Measurements from ENCODE around the gene KIAA1755.

KIAA1755 gene

GRCh38 chr20:38304845-38305447 lies 44.4 kb upstream of the KIAA1755 start:
- DNase-seq (ENCODE audit: extremely low read depth, low read depth): no peak
- H3K4me3 ChIP-seq (replicated peaks; ENCODE audit: low read depth, low read length): no peak overlapping the region
- TF ChIP-seq CTCF (IDR thresholded peaks at IDR 0.05; ENCODE audit: low read depth, low read length, missing control alignments): peak; percentile 54

GRCh38 chr20:38303908-38304379 lies 43.4 kb upstream of the KIAA1755 start, which contains the start of gene BPI:
BPI (plus strand) TSS chr20:38304156; CDS start chr20:38304224, 68 bp downstream.
- H3K4me3 ChIP-seq (replicated peaks; ENCODE audit: low read depth, low read length): no peak within 1 kb of the TSS
- no peak for DNase-seq (ENCODE audit: extremely low read depth, low read depth)

DNA sequence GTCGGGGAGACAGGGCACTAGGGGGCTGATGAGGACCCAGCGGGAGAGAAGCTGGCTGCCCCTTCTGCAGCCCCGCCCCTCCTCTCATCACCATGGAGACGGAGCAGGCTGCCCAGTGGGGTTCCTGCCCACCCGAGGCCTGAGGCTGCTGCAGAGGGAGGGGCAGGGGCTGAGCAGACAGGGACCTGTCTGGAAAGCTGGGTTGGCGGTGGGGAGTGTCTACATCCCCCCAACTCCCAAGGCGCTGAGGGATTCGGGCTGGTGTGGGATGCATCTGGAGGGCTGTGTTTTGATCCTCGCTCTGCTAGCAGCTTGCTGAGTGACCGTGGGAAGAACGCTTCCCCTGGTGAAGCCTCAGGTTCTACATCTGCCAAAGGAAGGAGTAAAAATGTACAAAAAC lies 42.3 kb upstream of the KIAA1755 start:
- no peak for DNase-seq (ENCODE audit: extremely low read depth, low read depth)
- H3K4me3 ChIP-seq (replicated peaks; ENCODE audit: low read depth, low read length): no peak overlapping the region
- TF ChIP-seq CTCF (IDR thresholded peaks at IDR 0.05; ENCODE audit: low read depth, low read length, missing control alignments): no peak

More at GRCh38 chr20:38303908-38304379, 43.4 kb upstream of the KIAA1755 start, which contains the start of gene BPI:
- no peak for TF ChIP-seq CTCF (IDR thresholded peaks at IDR 0.05; ENCODE audit: low read depth, low read length, missing control alignments)

- no peak for DNase-seq (ENCODE audit: extremely low read depth, low read depth)
- TF ChIP-seq CTCF (IDR thresholded peaks at IDR 0.05; ENCODE audit: low read depth, low read length, missing control alignments): no peak
- H3K4me3 ChIP-seq (replicated peaks; ENCODE audit: low read depth, low read length): no peak overlapping the region
Observed at GRCh38 chr20:38301309-38301708, 40.8 kb upstream of the KIAA1755 start.

DNA sequence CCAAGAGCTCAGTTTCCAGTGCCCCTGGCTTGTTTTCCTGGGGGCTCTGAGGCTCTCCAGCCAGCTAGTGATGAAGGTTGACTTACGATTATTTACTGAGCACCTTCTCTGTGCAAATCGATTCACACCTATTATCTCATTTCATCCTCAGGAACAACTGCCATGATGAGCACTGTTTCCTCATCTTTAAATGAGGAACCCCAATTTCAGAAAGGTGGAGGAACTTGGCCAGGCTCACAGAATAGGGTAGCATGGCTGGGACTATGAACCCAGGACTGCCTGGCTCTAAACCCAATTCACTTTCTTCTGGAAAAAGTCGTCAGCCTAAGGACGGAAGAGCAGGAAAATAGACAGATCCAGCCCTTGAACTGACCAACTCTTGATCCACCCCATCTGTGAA lies 39.9 kb upstream of the KIAA1755 start:
- DNase-seq (ENCODE audit: extremely low read depth, low read depth): no peak
- TF ChIP-seq CTCF (IDR thresholded peaks at IDR 0.05; ENCODE audit: low read depth, low read length, missing control alignments): no peak
- no peak overlapping the region for H3K4me3 ChIP-seq (replicated peaks; ENCODE audit: low read depth, low read length)

DNA sequence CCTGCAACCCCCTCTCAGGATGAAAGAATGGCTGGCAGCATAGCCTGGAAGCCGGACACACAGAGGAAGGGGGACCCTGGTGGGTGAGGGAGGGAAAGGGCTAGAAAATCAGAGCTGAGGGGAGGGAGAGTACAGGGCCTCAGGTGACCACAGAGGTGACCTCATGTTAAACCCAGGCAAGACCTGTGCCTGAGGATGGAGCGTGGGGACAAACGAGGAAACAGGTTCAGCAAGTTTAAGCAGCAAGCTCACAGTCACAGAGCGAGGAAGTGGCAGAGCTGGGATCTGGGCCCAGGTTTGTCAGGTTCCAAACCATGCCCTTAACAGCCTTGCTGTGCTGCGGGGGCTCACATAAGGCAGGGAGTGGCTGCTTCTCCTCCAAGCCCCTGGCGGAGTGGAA lies 39.4 kb upstream of the KIAA1755 start:
- DNase-seq (ENCODE audit: extremely low read depth, low read depth): no peak
- no peak for TF ChIP-seq CTCF (IDR thresholded peaks at IDR 0.05; ENCODE audit: low read depth, low read length, missing control alignments)
- H3K4me3 ChIP-seq (replicated peaks; ENCODE audit: low read depth, low read length): no peak overlapping the region
